Muscle layer of duodenum (tissue), 2 donors: ENCODE results near the gene PAF1.

ENCODE experiments used
- H3K27ac ChIP-seq: one replicate; pipeline ENCODE4 v1.7.0; 2013; ENCODE audit warnings: mild to moderate bottlenecking, low read length
- H3K27me3 ChIP-seq: one replicate; pipeline ENCODE4 v1.7.0; 2013; ENCODE audit warnings: low read depth, mild to moderate bottlenecking, control low read depth, low read length
- H3K36me3 ChIP-seq, 2 donors: one replicate each; pipeline ENCODE4 v1.7.0; 2013; ENCODE audit warnings: low read length in 2 of 2, control low read depth in 1 of 2, mild to moderate bottlenecking in 1 of 2; ENCODE audit not compliant: insufficient read depth in 2 of 2, control insufficient read depth in 1 of 2
- H3K4me1 ChIP-seq, 2 donors: one replicate each; pipeline ENCODE4 v1.7.0; 2013; ENCODE audit warnings: low read length in 2 of 2, mild to moderate bottlenecking in 2 of 2, control low read depth in 1 of 2, moderate library complexity in 1 of 2; ENCODE audit not compliant: insufficient read depth in 2 of 2, control insufficient read depth in 1 of 2
- H3K4me3 ChIP-seq, 2 donors: one replicate each; pipeline ENCODE4 v1.7.0; 2013; ENCODE audit warnings: low read length in 2 of 2, low read depth in 1 of 2, mild to moderate bottlenecking in 1 of 2
- H3K9me3 ChIP-seq, 2 donors: one replicate each; pipeline ENCODE4 v1.7.0; 2013; ENCODE audit warnings: low read length in 2 of 2, control low read depth in 1 of 2, mild to moderate bottlenecking in 1 of 2; ENCODE audit not compliant: control insufficient read depth in 1 of 2
- donor health status: healthy.

The PAF1 gene

GRCh38 chr19:39390751-39391437 lies at the start of gene PAF1, which contains the start of gene MED29:
Gene PAF1, minus strand, starts transcription at chr19:39391106. Its CDS starts 242 bp downstream, at chr19:39390864.
Gene MED29, plus strand, starts transcription at chr19:39391378. Its CDS starts 45 bp downstream, at chr19:39391423.
- no peaks in the 10 kb centered on the region for H3K9me3 ChIP-seq
- H3K36me3 ChIP-seq: peaks cover 44 to 51% of the 10 kb centered on the region in 2 donors
- H3K4me1 ChIP-seq: peaks cover 15 to 24% of the 10 kb centered on the region in 2 donors
- peak within 1 kb of the TSS; percentile 94 to 97 for H3K4me3 ChIP-seq
- peak within 1 kb of the TSS; percentile 93 for H3K27ac ChIP-seq
- no peaks in the 10 kb centered on the region for H3K27me3 ChIP-seq

DNA sequence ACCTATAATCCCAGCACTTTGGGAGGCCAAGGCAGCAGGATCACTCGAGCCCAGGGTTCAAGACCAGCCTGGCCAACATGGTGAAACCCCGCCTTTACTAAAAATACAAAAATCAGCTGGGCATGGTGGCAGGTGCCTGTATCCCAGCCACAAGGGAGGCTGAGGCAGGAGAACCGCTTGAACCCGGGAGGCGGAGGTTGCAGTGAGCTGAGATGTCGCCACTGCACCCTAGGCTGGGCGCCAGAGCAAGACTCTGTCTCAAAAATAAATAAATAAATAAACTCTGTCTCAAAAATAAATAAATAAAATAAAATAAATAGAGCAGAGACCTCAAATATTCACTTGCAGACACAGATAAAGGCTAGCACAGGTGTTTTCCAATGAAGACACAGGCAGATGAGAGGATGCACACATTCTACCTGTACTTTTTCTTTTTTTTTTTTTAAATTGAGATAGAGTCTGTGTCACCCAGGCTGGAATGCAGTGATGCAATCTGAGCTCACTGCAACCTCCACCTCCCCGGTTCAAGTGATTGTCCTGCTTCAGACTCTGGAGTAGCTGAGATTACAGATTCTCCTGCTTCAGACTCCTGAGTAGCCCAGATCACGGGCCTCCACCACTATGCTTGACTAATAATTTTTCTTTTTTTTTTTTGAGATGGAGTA lies 47.5 kb upstream of the PAF1 start:
- Histone ChIP-seq H3K27ac (no peak overlapping the region), H3K4me3 (no peak overlapping the region), H3K36me3 (peaks cover 9 to 12% of the 10 kb centered on the region in 2 donors), H3K27me3 (no peaks in the 10 kb centered on the region), H3K9me3 (no peaks in the 10 kb centered on the region), H3K4me1 (peaks cover 16 to 23% of the 10 kb centered on the region in 2 donors)

GRCh38 chr19:39436350-39436716 lies 45.4 kb upstream of the PAF1 start:
- H3K4me3 ChIP-seq: peak overlapping the region; percentile 91 to 96

DNA sequence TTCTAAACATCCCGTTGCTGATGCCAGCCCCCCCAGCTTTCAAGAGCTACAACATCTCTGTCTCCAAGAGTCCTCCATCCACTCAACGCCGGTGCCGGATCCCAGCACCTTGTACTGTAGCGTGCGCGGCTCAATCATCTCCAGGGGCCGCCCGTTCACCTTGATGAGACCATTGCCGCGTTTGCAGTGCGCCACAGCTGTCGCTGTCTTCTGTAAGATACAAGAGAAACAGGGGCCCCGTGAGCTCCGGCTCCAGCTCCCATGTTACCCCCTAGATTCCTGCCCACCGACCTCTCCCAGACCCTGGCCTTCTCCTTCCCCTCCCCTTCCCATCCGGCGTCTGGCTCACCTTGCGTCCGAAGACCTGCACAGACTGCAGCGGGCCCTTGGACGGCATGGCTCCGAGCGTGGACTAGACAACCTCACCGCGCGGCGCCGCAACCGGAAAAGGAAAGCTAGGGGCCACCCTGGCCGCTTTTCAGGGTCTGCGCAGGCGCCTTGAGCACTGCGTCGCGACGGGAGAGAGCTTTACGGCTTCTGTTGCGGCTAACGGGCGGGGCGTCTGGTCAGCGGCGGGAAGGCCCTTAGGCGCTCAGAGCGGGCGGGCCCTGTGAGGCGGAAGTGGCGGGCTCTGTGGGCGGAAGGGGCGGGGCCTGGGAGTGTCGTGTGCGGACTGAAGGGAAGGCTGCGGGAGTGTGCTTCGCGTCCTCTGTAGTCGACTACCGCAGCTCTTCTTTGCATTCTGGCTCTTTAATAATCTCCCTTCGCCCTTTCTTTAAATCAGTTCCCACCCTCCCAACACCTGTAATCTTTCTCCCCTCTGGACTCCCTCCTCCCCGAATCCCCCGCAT lies 44.8 kb upstream of the PAF1 start, which contains the start of gene RPS16:
RPS16 (minus strand) TSS at position 451 of the 851 bp plus-strand sequence; CDS start at position 397, 54 bp downstream.
- Histone ChIP-seq H3K36me3 (peaks cover 19 to 21% of the 10 kb centered on the region in 2 donors), H3K27ac (peak within 1 kb of the TSS; percentile 95), H3K27me3 (no peaks in the 10 kb centered on the region), H3K4me1 (peaks cover 16 to 23% of the 10 kb centered on the region in 2 donors), H3K4me3 (peak within 1 kb of the TSS; percentile 91 to 96), H3K9me3 (no peaks in the 10 kb centered on the region)

More at GRCh38 chr19:39436350-39436716, 45.4 kb upstream of the PAF1 start:
- peaks cover 16 to 23% of the 10 kb centered on the region in 2 donors for H3K4me1 ChIP-seq
- no peaks in the 10 kb centered on the region for H3K9me3 ChIP-seq
- peak overlapping the region; percentile 87 for H3K27ac ChIP-seq
- no peaks in the 10 kb centered on the region for H3K27me3 ChIP-seq
- peaks cover 19 to 21% of the 10 kb centered on the region in 2 donors for H3K36me3 ChIP-seq

DNA sequence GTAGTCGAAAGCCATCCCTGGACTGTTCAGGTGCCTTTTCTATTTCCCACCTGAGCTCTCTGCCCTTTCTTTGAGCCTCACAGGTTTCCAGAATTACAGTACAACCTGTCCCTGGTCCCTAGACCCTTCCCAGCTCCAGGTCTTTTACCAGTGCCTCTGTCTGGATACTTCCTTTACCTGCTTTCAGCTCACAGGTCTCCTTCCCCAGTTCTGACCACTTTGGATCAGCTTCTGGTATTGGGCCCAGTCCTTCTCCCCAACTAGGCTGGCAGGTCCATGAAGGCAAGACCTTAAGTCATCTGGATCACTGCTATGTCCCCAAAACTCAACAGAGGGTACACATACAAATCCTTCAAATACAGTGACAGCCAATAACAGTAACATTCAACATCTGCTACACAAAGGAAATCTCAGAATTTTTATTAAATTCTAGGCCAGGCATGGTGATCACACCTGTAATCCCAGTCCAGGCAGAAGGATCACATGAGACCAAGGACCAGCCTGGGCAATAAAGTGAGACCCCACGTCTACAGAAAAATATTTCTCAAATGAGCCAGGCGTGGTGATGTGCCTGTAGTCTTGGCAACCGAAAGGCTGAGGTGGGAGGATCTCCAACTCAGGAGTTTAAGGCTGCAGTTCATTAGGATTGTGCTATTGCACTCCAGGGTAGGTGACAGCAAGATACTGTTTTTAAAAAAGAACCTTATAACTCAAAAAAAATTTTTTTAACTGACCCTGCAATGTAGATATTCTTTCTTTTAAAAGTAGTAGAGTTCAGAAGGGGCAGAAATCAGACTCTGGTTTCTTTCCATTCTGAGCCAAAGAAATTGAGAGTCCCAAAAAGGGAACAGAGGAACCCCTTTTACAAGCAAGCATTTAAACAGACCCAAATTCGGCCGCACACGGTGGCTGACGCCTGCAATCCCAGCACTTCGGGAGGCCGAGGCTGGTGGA lies 43.5 kb upstream of the PAF1 start:
- peaks cover 16 to 17% of the 10 kb centered on the region in 2 donors for H3K4me1 ChIP-seq
- H3K9me3 ChIP-seq: no peaks in the 10 kb centered on the region
- no peaks in the 10 kb centered on the region for H3K27me3 ChIP-seq
- peak overlapping the region; percentile 72 for H3K27ac ChIP-seq
- peaks cover 19 to 21% of the 10 kb centered on the region in 2 donors for H3K36me3 ChIP-seq
- H3K4me3 ChIP-seq: peak overlapping the region; percentile 91 to 96

GRCh38 chr19:39433480-39434079 lies 42.7 kb upstream of the PAF1 start:
- peaks cover 16 to 25% of the 10 kb centered on the region in 2 donors for H3K4me1 ChIP-seq
- no peaks in the 10 kb centered on the region for H3K27me3 ChIP-seq
- peak overlapping the region in 1 of 2 donors; percentile 91 for H3K4me3 ChIP-seq
- peaks cover 19 to 21% of the 10 kb centered on the region in 2 donors for H3K36me3 ChIP-seq
- H3K9me3 ChIP-seq: no peaks in the 10 kb centered on the region
- H3K27ac ChIP-seq: peak overlapping the region; percentile 72

- H3K4me3 ChIP-seq: no peak overlapping the region
- peaks cover 16 to 31% of the 10 kb centered on the region in 2 donors for H3K4me1 ChIP-seq
- H3K27ac ChIP-seq: no peak overlapping the region
- H3K27me3 ChIP-seq: no peaks in the 10 kb centered on the region
- H3K9me3 ChIP-seq: no peaks in the 10 kb centered on the region
- H3K36me3 ChIP-seq: peaks cover 19 to 21% of the 10 kb centered on the region in 2 donors
Observed at GRCh38 chr19:39432677-39433025, 41.7 kb upstream of the PAF1 start.

- peak overlapping the region; percentile 53 for H3K27ac ChIP-seq
- H3K27me3 ChIP-seq: no peaks in the 10 kb centered on the region
- H3K4me3 ChIP-seq: no peak overlapping the region
- peaks cover 19 to 21% of the 10 kb centered on the region in 2 donors for H3K36me3 ChIP-seq
- H3K4me1 ChIP-seq: peaks cover 12 to 31% of the 10 kb centered on the region in 2 donors
- H3K9me3 ChIP-seq: no peaks in the 10 kb centered on the region
Observed at GRCh38 chr19:39430675-39431593, 40.0 kb upstream of the PAF1 start.

GRCh38 chr19:39428283-39429112 lies 37.6 kb upstream of the PAF1 start:
- peak overlapping the region; percentile 80 for H3K27ac ChIP-seq
- H3K9me3 ChIP-seq: no peaks in the 10 kb centered on the region
- H3K4me3 ChIP-seq: peak overlapping the region in 1 of 2 donors; percentile 12
- no peaks in the 10 kb centered on the region for H3K27me3 ChIP-seq
- H3K36me3 ChIP-seq: peaks cover 12 to 20% of the 10 kb centered on the region in 2 donors
- H3K4me1 ChIP-seq: peaks cover 0 to 14% of the 10 kb centered on the region in 2 donors
